Measurements from ENCODE around the gene INPP5D.

Gene INPP5D

DNA sequence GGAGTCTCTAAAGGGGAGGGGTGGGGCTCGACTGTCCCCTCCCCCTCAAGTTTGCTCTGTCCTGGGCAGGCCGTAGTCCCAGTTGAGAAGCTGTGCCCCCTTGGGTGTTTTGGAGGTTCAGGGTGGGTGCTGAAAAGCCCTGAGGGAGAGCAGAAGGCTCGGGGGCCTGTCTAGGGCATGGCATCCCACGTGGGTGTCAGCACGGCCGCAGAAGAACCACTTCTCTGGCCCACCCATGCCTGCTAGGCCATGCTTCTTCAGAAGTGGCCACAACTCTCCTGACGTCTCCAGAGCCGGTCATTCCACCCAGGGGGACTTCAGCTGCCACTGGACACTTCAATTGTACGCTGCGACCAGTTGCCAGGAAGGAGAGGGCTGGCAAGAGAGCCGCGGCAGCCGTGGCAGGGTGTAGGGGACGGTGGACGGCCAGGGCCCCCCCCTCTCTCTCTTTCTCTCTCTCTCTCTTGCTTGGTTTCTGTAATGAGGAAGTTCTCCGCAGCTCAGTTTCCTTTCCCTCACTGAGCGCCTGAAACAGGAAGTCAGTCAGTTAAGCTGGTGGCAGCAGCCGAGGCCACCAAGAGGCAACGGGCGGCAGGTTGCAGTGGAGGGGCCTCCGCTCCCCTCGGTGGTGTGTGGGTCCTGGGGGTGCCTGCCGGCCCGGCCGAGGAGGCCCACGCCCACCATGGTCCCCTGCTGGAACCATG is at the start of gene INPP5D:
Gene INPP5D (plus strand): TSS at position 546 of the 704 bp plus-strand sequence. CDS start 137 bp downstream, at position 683.
- Histone ChIP-seq H3K27me3 (ENCODE audit: insufficient read depth, low read depth, severe bottlenecking) (no peaks in the 10 kb centered on the region), H3K4me3 (ENCODE audit: low read depth, low read length) (no peak within 1 kb of the TSS), H3K9me3 (ENCODE audit: severe bottlenecking) (no peaks in the 10 kb centered on the region), H3K27ac (no peak within 1 kb of the TSS), H3K36me3 (no peaks in the 10 kb centered on the region)
- TF ChIP-seq, protein P1, sequence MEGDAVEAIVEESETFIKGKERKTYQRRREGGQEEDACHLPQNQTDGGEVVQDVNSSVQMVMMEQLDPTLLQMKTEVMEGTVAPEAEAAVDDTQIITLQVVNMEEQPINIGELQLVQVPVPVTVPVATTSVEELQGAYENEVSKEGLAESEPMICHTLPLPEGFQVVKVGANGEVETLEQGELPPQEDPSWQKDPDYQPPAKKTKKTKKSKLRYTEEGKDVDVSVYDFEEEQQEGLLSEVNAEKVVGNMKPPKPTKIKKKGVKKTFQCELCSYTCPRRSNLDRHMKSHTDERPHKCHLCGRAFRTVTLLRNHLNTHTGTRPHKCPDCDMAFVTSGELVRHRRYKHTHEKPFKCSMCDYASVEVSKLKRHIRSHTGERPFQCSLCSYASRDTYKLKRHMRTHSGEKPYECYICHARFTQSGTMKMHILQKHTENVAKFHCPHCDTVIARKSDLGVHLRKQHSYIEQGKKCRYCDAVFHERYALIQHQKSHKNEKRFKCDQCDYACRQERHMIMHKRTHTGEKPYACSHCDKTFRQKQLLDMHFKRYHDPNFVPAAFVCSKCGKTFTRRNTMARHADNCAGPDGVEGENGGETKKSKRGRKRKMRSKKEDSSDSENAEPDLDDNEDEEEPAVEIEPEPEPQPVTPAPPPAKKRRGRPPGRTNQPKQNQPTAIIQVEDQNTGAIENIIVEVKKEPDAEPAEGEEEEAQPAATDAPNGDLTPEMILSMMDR (IDR thresholded peaks at IDR 0.05; ENCODE audit: low read depth, low read length), result no peak
- no peak for DNase-seq

DNA sequence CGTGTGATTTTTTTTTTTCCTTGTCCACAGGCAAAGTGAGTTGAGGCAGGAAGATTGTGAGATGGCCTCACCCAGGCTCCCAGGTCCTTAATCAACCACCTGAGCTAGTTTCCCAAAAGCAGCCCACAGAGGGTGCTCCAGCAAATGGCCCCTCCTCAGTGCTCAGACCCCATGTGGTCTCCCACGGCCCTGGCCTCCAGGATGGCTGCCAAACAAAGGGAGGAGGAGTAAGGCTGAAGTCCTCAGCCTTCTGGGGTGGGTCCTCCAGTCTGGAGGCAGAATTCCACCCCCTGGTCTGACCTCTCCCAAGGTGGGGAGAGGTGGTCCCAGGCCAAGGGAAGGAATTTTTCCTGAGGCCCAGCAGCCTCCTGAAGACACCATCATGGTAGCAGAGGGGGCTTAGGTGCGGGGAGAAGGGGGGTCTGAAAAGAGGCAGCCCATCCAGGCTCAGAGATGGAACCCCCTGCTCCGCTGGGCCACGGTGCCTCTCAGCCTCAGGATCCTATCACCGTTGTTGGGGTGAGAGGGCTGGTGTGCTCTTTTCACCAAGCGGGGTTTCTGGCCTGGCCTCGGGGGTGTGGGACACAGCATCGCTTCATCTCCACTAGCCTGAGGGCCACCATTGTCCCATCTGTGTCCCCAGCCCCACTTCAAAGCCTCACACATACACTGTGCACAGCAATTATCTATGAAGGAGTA is 49.4 kb upstream of the INPP5D start:
- H3K27me3 ChIP-seq (ENCODE audit: insufficient read depth, low read depth, severe bottlenecking), result no peaks in the 10 kb centered on the region
- no peak overlapping the region for H3K27ac ChIP-seq
- no peak overlapping the region for H3K4me3 ChIP-seq (ENCODE audit: low read depth, low read length)
- H3K36me3 ChIP-seq, result no peaks in the 10 kb centered on the region
- DNase-seq, result no peak
- TF ChIP-seq, protein P1 (IDR thresholded peaks at IDR 0.05; ENCODE audit: low read depth, low read length), result no peak
- H3K9me3 ChIP-seq (ENCODE audit: severe bottlenecking), result no peaks in the 10 kb centered on the region

DNA sequence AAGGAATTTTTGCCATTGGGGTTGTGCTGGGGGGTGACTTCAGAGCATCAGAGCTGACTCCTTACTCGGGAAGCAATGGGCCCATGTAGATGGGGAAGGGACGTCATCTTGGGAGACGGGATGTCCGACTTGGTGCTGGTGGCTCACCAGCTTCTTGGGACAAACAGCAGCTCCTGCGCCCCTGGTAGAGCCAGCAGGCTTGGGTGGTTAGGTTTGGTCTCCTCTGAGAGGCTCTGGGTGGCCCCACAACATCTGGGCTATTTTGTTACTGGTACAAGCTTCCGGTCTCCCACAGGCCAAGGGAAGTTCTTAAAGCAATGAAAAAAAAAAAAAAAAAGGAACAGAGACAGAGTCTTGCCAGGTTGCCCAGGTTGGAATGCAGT is 48.9 kb upstream of the INPP5D start:
- no peaks in the 10 kb centered on the region for H3K27me3 ChIP-seq (ENCODE audit: insufficient read depth, low read depth, severe bottlenecking)
- TF ChIP-seq, protein P1 (IDR thresholded peaks at IDR 0.05; ENCODE audit: low read depth, low read length), result no peak
- DNase-seq, result no peak
- no peak overlapping the region for H3K27ac ChIP-seq
- H3K4me3 ChIP-seq (ENCODE audit: low read depth, low read length), result no peak overlapping the region
- no peaks in the 10 kb centered on the region for H3K9me3 ChIP-seq (ENCODE audit: severe bottlenecking)
- no peaks in the 10 kb centered on the region for H3K36me3 ChIP-seq

DNA sequence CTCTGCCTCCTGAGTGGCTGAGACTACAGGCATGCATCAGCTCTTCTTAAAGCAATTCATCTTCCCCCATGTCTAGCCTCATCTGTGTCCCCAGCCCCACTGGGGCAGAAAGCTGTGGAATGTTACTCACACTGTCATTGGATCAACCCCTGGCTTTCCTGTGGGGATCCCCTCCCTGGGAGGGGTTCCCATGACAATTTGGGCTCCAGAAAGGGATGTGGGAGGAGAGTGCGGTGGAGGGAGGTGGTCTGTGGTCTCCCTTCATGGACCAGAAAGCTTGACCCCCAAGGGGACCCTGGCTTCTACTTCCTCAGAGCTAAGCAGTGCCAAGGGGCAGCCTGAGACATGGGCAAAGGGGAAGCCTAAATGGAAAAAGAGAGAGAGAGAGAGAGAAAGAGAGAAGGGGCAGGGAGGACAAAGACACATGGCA is 48.4 kb upstream of the INPP5D start:
- no peaks in the 10 kb centered on the region for H3K36me3 ChIP-seq
- H3K27me3 ChIP-seq (ENCODE audit: insufficient read depth, low read depth, severe bottlenecking), result no peaks in the 10 kb centered on the region
- no peak overlapping the region for H3K27ac ChIP-seq
- H3K9me3 ChIP-seq (ENCODE audit: severe bottlenecking), result no peaks in the 10 kb centered on the region
- TF ChIP-seq, protein P1 (IDR thresholded peaks at IDR 0.05; ENCODE audit: low read depth, low read length), result no peak
- H3K4me3 ChIP-seq (ENCODE audit: low read depth, low read length), result no peak overlapping the region
- no peak for DNase-seq

DNA sequence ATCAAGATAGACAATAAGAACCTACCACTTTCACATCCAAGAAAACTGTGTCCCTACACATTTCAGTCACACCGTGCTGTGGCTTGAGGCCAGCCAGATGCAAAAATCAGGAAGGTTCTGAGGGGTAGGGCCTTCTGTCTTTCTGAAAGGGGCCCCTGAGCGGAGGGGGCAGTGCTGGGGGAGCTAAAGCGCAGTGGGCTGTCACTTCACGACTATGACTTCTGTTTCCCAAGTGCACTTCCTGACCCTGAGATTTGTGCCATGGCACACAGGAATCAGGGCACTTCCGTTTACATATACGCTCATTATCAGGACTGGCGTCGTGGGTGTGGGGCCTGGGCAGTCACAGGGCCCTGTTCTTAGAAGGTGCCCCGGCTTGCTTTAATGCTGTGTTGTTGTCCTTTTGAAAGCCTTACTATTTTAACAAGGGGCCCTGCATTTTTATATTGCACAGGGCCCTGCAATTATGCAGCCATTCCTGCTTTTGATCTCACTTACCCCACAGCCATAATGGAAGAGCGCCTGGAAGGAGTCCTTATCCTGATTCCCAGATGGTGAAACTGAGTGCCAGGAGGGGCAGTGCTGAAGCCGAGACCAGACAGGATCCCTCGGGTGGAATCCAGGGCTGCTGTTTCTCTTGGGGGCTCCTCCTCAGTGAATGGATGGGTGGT is 47.7 kb upstream of the INPP5D start:
- H3K9me3 ChIP-seq (ENCODE audit: severe bottlenecking), result no peaks in the 10 kb centered on the region
- H3K4me3 ChIP-seq (ENCODE audit: low read depth, low read length), result no peak overlapping the region

More for the DNA sequence above, 47.7 kb upstream of the INPP5D start:
- Histone ChIP-seq H3K36me3 (no peaks in the 10 kb centered on the region), H3K27me3 (ENCODE audit: insufficient read depth, low read depth, severe bottlenecking) (no peaks in the 10 kb centered on the region), H3K27ac (no peak overlapping the region)
- DNase-seq, result no peak
- TF ChIP-seq, protein P1 (IDR thresholded peaks at IDR 0.05; ENCODE audit: low read depth, low read length), result no peak

All from WERI-Rb-1 (cell line).